HG03460 (cell line): ENCODE data around the gene SLAMF1.
A peak's percentile ranks its signal among the peaks of the same experiment; 100 is the strongest.
"Not testable (repeated sequence)": the region's sequence is repeated elsewhere in the genome, so short reads cannot be mapped to it uniquely, and the experiment has no call there.

Experiments used
- ATAC-seq: cut with Tn5 transposase; IDR thresholded peaks from one replicate; pipeline ENCODE4 v1.9.1; 2021; ENCODE audit not compliant: unreplicated experiment

Gene SLAMF1

GRCh38 chr1:160640359-160641123 is 6.3 kb downstream of the SLAMF1 start:
- ATAC-seq = no peak

GRCh38 chr1:160639652-160640051 is 7.2 kb downstream of the SLAMF1 start:
- no peak for ATAC-seq

- no peak for ATAC-seq
These were observed 7.9 kb downstream of the SLAMF1 start for GRCh38 chr1:160638926-160639325.

GRCh38 chr1:160638540-160638857 is 8.3 kb downstream of the SLAMF1 start:
- no peak for ATAC-seq

- no peak for ATAC-seq
These were observed 8.9 kb downstream of the SLAMF1 start for GRCh38 chr1:160637821-160638539.

- ATAC-seq = no peak
These were observed 9.8 kb downstream of the SLAMF1 start for GRCh38 chr1:160637065-160637464.

- ATAC-seq = no peak
These were observed 10.3 kb downstream of the SLAMF1 start for GRCh38 chr1:160636547-160636946.

GRCh38 chr1:160636076-160636475 is 10.8 kb downstream of the SLAMF1 start:
- no peak for ATAC-seq

- ATAC-seq = no peak
These were observed 12.0 kb downstream of the SLAMF1 start for GRCh38 chr1:160634543-160635491.

- no peak for ATAC-seq
These were observed 13.4 kb downstream of the SLAMF1 start for GRCh38 chr1:160633330-160633903.

- ATAC-seq = no peak
These were observed 14.7 kb downstream of the SLAMF1 start for GRCh38 chr1:160631983-160632625.

GRCh38 chr1:160630523-160631451 is 16.1 kb downstream of the SLAMF1 start:
- no peak for ATAC-seq

- no peak for ATAC-seq
These were observed 17.3 kb downstream of the SLAMF1 start for GRCh38 chr1:160629286-160630210.

- ATAC-seq = no peak
These were observed 18.0 kb downstream of the SLAMF1 start for GRCh38 chr1:160628799-160629263.

- not testable (repeated sequence) for ATAC-seq
These were observed 19.1 kb downstream of the SLAMF1 start for GRCh38 chr1:160627677-160628289.

- ATAC-seq = peak; percentile 34
These were observed 20.1 kb downstream of the SLAMF1 start for GRCh38 chr1:160626509-160627342.
